Activated B cell treated with CpG ODN at 0.5 μM for 24 hours (primary cell): ENCODE data around the gene ZNF618. TPM values are rescaled to one million over a fixed set of nuclear protein-coding genes. Genes with fewer than 3 reads are reported as not detected.

ENCODE experiments used
- ATAC-seq: fragments of 200-7000 bp; cut with Tn5 transposase; one replicate; pipeline ENCODE4 v1.10.0; 2021; ENCODE audit warnings: low read depth, mild to moderate bottlenecking, moderate library complexity
- CTCF ChIA-PET: fragments of 350-600 bp; sonication (Branson Sonifier 250); formaldehyde crosslinking; loops from one replicate; lab custom pipeline; 2021; ENCODE audit warnings: antibody characterized with exemption; lab: Charles Lee
- POLR2A ChIA-PET: fragments of 350-600 bp; sonication (Branson Sonifier 250); formaldehyde crosslinking; loops from one replicate; lab custom pipeline; 2021; ENCODE audit warnings: antibody characterized with exemption; lab: Charles Lee
- DNase-seq: peaks from one replicate; pipeline ENCODE4 v3.0.0; 2022
- H3K27ac Mint-ChIP-seq: one replicate; pipeline ENCODE4 v1.8.0; 2020; ENCODE audit warnings: mixed read lengths
- H3K27me3 Mint-ChIP-seq: one replicate; pipeline ENCODE4 v1.8.0; 2021; ENCODE audit warnings: mixed read lengths
- H3K36me3 Mint-ChIP-seq: one replicate; pipeline ENCODE4 v1.8.0; 2021; ENCODE audit warnings: low read depth, mixed read lengths
- H3K4me1 Mint-ChIP-seq: one replicate; pipeline ENCODE4 v1.8.0; 2021; ENCODE audit warnings: mixed read lengths
- H3K4me3 Mint-ChIP-seq: one replicate; pipeline ENCODE4 v1.8.0; 2020; ENCODE audit warnings: mild to moderate bottlenecking, mixed read lengths
- H3K9me3 Mint-ChIP-seq: one replicate; pipeline ENCODE4 v1.8.0; 2020; ENCODE audit warnings: mixed read lengths
- intact Hi-C: fragments of 100-400 bp; cut with micrococcal nuclease; formaldehyde crosslinking; loops from one replicate; pipeline ENCODE4 v1.15.1; 2024
- total RNA-seq: library from RNA; stranded (reverse); gene quantifications from 2 replicates; pipeline ENCODE4 v1.2.3, GENCODE V29; 2022
- TF ChIP-seq, protein P1 (sequence below): fragments of 200-600 bp; IDR thresholded peaks from one replicate; pipeline ENCODE4 v1.8.0; 2022; ENCODE audit warnings: antibody characterized with exemption, mild to moderate bottlenecking

Gene ZNF618
- total RNA-seq, 1 donor from 2014 or later: 0.67 TPM

DNA sequence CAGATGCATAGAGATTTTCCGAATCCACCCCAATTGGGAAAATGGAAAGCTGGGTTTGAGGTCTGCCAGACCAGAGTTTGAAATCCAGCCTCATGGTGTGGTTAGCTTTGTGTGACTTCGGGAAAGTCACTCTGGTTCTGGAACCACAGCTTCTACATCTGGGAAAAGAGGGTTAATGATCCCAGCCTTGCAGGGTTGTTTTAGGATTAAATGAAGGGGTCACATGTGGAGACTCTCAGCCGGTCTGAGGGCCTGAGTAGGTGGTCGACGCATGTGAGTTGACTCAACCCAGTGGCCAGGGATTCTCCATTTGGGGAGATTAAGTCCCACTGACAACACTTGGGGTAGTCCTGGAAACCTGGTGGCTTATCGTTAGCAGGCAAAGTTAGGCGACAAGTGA lies 6.1 kb downstream of the ZNF618 start:
- Mint-ChIP-seq H3K4me1 (peaks cover 16% of the 10 kb centered on the region), H3K4me3 (no peak overlapping the region), H3K27ac (no peak overlapping the region), H3K9me3 (no peaks in the 10 kb centered on the region), H3K36me3 (no peaks in the 10 kb centered on the region), H3K27me3 (peaks cover 5% of the 10 kb centered on the region)
- intact Hi-C loops: no loop called here
- CTCF ChIA-PET: no interaction called here
- POLR2A ChIA-PET: no interaction called here
- DNase-seq (no peak), ATAC-seq (no peak)
- TF ChIP-seq, protein P1, sequence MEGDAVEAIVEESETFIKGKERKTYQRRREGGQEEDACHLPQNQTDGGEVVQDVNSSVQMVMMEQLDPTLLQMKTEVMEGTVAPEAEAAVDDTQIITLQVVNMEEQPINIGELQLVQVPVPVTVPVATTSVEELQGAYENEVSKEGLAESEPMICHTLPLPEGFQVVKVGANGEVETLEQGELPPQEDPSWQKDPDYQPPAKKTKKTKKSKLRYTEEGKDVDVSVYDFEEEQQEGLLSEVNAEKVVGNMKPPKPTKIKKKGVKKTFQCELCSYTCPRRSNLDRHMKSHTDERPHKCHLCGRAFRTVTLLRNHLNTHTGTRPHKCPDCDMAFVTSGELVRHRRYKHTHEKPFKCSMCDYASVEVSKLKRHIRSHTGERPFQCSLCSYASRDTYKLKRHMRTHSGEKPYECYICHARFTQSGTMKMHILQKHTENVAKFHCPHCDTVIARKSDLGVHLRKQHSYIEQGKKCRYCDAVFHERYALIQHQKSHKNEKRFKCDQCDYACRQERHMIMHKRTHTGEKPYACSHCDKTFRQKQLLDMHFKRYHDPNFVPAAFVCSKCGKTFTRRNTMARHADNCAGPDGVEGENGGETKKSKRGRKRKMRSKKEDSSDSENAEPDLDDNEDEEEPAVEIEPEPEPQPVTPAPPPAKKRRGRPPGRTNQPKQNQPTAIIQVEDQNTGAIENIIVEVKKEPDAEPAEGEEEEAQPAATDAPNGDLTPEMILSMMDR: no peak

DNA sequence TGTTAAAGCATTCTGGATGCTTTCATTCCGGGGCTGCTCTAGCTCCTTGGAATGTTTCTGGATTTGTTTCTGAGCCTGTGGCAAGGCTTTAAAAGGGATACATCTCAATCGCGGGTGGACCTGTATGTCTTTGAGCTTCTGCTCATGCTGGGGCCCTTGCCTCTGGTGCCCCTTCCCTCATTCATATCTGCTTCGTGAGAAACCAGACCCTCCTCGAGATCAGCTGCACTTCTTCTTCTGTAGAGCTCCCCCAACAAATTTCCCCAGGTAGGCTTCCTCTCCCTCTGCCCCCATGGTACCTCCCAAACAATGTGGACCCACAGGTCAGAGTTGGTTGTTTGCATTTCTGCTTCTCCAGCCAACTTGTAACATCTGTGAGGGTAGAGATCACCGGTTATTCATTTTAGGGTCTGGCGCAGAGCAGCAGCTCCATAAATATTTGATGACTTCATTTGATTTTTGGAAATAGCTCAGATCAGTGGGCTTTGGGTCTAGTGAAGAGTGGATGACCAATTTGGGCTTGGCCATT lies 6.6 kb downstream of the ZNF618 start:
- Mint-ChIP-seq H3K4me1 (peaks cover 16% of the 10 kb centered on the region), H3K36me3 (no peaks in the 10 kb centered on the region), H3K27me3 (peaks cover 5% of the 10 kb centered on the region), H3K9me3 (no peaks in the 10 kb centered on the region), H3K4me3 (no peak overlapping the region), H3K27ac (no peak overlapping the region)
- POLR2A ChIA-PET: no interaction called here
- intact Hi-C loops: no loop called here
- CTCF ChIA-PET: no interaction called here
- DNase-seq: no peak
- TF ChIP-seq, protein P1: no peak
- ATAC-seq: no peak

DNA sequence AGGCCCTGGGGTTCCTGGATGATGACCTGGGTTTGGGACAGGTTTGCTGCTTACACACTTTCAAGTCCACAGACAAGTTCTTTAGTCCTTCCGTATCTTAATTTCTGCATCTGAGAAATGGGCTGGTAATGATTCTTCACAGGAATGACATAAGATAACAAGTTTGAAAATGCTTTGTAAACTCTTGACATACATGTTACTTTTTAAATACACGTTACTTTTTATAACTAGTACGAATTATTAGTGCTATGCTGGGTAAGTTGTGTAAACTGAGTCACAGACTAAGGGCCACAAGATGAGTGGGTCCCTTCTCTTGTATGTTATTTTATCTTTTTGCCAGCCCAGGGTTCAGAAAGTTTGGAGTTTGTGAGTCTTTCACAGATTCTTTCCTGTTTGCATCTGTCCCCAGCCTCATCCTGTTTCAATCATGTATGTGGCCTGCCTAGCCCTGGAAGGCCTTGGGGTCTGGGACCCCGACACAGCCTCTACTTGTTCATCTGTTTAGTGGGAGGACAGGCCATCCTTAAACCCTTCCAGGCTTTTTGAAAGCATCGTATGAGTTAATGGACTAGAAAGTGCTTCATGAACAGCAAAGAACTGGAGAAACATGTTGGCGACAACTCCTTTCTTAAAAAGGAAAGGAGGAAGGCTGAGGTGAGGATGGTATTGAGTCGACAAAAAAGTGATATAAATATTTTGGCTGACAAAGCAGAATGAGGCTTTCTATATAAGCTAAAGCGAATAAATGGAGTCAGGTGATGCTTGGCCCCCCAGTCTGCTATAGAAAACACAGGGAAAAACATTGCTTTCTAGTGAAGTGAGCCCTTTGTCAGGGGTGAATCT lies 9.3 kb downstream of the ZNF618 start:
- Mint-ChIP-seq H3K36me3 (no peaks in the 10 kb centered on the region), H3K9me3 (no peaks in the 10 kb centered on the region), H3K4me1 (peaks cover 16% of the 10 kb centered on the region), H3K27me3 (peaks cover 5% of the 10 kb centered on the region), H3K4me3 (peak overlapping the region; percentile 65), H3K27ac (no peak overlapping the region)
- intact Hi-C loops: no loop called here
- DNase-seq: no peak
- no peak for ATAC-seq
- POLR2A ChIA-PET: no interaction called here
- TF ChIP-seq, protein P1: no peak
- CTCF ChIA-PET: no interaction called here

DNA sequence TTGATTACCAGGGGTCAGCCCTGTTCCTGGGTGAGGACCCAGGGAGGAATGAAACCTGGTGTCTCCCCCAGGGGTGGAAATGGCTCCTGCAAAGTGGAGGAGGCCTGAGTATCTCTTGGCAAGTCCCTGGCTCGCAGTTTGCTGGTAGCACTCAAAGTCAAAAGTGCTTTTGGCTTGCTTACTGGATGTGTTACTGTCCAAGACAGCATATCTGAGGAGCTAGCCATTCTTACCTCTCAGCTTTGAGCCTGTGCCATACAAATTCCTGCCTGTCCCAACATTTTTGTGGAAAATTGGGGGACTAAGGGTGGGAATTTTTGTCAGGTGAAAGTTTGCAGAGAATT lies 9.9 kb downstream of the ZNF618 start:
- DNase-seq: no peak
- Mint-ChIP-seq H3K4me3 (peak overlapping the region; percentile 65), H3K36me3 (no peaks in the 10 kb centered on the region), H3K27me3 (peaks cover 5% of the 10 kb centered on the region), H3K4me1 (peaks cover 16% of the 10 kb centered on the region), H3K9me3 (peaks cover under 1% of the 10 kb centered on the region), H3K27ac (no peak overlapping the region)
- intact Hi-C loops: no loop called here
- no peak for ATAC-seq
- CTCF ChIA-PET: no interaction called here
- POLR2A ChIA-PET: no interaction called here
- TF ChIP-seq, protein P1: no peak

DNA sequence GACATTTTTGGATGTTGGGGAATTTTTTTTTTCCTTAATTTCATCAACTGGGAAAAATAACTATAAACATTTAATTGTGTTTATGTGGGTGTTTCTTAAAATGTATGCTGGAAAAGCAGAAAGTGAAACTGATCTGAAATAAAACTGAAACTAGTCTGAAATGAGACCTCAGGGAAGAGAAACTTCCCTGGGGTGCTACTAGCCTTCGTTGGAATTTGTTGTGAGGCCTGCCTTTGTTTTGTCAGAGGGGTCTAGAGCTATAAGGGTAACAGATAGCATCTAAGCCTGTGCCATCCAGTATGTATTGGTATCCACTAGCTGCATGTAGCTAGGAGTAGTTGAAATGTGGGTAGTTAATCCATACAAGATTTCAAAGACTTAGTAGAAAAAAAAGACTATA lies 10.4 kb downstream of the ZNF618 start:
- TF ChIP-seq, protein P1: no peak
- intact Hi-C loops: no loop called here
- peak overlapping the region; percentile 65 for H3K4me3 Mint-ChIP-seq
- CTCF ChIA-PET: no interaction called here
- no peaks in the 10 kb centered on the region for H3K36me3 Mint-ChIP-seq
- POLR2A ChIA-PET: no interaction called here
- DNase-seq (no peak), ATAC-seq (no peak)
- peaks cover 2% of the 10 kb centered on the region for H3K9me3 Mint-ChIP-seq
- H3K27me3 Mint-ChIP-seq: peaks cover 5% of the 10 kb centered on the region
- H3K4me1 Mint-ChIP-seq: peaks cover 16% of the 10 kb centered on the region
- H3K27ac Mint-ChIP-seq: no peak overlapping the region
